GM15510 (cell line): ENCODE results near the gene SYNRG.

Source experiments
- POLR2A ChIP-seq: IDR thresholded peaks from 3 replicates; pipeline ENCODE4 v1.6.1; 2011; ENCODE audit warnings: borderline replicate concordance; ENCODE audit not compliant: insufficient read length; ENCODE audit errors: extremely low read depth

Gene SYNRG, protein sequence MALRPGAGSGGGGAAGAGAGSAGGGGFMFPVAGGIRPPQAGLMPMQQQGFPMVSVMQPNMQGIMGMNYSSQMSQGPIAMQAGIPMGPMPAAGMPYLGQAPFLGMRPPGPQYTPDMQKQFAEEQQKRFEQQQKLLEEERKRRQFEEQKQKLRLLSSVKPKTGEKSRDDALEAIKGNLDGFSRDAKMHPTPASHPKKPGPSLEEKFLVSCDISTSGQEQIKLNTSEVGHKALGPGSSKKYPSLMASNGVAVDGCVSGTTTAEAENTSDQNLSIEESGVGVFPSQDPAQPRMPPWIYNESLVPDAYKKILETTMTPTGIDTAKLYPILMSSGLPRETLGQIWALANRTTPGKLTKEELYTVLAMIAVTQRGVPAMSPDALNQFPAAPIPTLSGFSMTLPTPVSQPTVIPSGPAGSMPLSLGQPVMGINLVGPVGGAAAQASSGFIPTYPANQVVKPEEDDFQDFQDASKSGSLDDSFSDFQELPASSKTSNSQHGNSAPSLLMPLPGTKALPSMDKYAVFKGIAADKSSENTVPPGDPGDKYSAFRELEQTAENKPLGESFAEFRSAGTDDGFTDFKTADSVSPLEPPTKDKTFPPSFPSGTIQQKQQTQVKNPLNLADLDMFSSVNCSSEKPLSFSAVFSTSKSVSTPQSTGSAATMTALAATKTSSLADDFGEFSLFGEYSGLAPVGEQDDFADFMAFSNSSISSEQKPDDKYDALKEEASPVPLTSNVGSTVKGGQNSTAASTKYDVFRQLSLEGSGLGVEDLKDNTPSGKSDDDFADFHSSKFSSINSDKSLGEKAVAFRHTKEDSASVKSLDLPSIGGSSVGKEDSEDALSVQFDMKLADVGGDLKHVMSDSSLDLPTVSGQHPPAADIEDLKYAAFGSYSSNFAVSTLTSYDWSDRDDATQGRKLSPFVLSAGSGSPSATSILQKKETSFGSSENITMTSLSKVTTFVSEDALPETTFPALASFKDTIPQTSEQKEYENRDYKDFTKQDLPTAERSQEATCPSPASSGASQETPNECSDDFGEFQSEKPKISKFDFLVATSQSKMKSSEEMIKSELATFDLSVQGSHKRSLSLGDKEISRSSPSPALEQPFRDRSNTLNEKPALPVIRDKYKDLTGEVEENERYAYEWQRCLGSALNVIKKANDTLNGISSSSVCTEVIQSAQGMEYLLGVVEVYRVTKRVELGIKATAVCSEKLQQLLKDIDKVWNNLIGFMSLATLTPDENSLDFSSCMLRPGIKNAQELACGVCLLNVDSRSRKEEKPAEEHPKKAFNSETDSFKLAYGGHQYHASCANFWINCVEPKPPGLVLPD (N-terminal part only)

DNA sequence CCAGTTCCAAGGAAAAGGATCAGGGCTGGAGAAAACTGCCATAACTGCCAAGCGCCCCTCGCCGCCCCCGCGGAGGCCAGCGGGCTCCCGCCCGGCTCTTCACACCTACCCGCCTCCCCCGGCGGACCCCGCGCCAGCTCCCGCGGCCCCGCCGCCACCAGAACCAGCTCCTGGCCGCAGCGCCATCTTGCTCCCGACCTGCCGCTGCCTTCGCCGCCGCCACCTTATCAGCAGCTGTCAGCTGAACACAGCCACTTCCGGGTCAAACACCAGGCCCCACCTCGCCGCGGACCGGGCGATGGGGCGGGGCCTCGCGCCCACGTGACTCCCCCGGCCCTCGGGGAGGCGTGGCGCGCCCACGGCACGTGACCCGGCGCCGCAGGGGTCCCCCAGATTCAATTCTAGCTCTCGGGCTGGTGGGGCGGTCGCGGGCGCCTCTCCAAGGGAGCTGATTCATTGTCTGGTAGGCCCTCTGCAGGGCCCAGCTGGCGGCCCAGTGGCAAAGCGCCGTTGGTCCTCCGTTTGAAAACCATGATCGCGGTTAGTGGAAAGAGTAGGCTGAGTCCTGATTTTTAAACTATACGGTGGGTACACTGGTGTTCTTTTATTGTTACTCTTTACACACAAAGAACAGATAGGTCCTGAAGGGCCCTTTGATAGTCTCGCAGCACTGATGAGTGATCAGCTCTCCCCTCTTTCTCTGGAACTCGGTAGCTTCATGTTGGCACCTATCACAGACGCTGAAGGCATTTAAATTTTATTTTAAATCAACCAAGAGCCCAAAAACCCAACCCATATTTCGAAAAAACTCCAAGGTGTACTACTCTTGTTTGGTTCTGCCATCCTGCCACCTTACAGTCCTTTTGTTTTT is at the start of gene SYNRG:
Gene SYNRG, minus strand, starts transcription at position 249 of the 871 bp plus-strand sequence. Its CDS starts 63 bp downstream, at position 186.
- peak; percentile 90 for TF ChIP-seq POLR2A

DNA sequence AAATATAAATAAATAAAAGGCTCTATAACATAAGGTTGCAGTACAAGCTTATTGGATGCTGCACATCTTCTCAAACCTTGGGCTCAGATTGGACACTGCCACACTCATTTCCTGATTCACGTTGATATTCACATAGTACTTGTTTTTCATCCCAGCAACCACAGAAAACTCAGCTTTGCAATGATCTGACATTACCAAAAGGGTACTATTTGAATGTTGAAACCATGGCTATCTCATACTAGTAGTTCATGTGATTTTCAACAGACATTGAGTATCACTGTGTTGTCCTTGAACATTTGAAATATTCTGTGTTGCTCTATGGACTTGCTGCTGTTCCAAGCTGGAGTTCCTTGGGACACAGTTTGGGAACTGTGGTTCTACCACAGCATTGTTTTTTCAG is 48.0 kb upstream of the SYNRG start:
- TF ChIP-seq POLR2A, result no peak

- no peak for TF ChIP-seq POLR2A
These were observed 42.6 kb upstream of the SYNRG start for GRCh38 chr17:37651849-37652248.

- no peak for TF ChIP-seq POLR2A
These were observed 41.3 kb upstream of the SYNRG start for GRCh38 chr17:37650419-37651003.

DNA sequence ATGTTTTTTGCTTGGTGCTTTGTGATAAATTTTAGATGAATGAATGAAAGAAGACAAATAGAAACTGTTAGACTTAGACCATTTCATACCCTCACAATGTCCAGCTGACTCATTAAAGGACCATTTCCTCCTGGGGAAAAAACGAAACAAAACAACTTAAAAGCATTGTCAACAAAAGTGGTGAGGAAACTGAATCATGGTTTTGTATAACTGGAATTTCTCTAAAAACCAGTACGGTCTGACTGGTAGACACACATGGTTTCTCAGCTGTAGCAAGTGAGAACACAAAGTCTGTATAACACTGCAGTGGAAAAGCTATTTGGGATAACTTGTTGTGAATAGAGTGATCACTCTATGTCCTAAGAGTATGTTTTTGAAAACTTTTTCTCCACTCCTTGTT is 39.3 kb upstream of the SYNRG start:
- no peak for TF ChIP-seq POLR2A

DNA sequence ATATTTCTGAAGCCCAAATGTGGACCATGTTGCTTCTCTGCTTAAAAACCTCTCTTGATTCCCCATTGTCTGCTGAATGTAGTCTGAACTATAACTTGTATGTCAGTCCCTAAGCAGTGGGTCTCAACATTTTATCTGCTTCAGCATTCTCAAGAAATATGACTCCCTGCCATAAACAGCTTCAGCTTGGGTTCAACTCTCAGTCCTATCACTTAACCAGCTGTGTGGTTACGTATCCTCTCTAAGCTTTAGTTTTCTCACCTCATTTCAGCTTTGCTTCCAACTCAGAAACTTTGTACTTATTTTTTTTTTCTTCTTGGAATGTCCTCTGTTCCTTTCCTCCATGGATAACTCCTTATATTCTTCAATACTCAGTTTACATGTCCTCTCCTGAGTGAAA is 38.6 kb upstream of the SYNRG start:
- no peak for TF ChIP-seq POLR2A

GRCh38 chr17:37643869-37644268 is 34.7 kb upstream of the SYNRG start:
- TF ChIP-seq POLR2A, result no peak

- TF ChIP-seq POLR2A, result peak; percentile 75
These were observed 34.0 kb upstream of the SYNRG start, which contains the start of gene DDX52 for GRCh38 chr17:37643118-37643766. TSS of gene DDX52 (minus strand) at chr17:37643446. CDS start at chr17:37643420, 26 bp downstream.

DNA sequence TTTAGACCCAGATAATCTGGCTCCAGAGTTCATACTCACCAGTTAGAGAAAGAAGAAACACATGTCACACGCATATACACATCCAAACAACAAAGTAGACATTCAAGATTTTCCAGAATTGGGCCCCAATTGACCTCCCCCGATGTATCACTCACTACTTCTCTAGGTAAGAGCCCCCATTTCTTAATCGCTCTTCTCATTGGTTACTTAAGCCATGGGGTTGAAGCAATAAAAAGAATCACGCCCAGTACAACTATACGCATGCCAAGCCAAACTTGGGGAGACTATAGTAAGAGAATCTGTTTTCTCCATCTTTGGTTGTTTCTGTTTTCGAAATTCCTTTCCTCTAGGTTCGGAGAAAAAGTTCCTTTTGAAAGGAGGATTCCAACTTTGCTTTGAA is 33.5 kb upstream of the SYNRG start:
- no peak for TF ChIP-seq POLR2A

GRCh38 chr17:37640015-37640414 is 30.8 kb upstream of the SYNRG start:
- no peak for TF ChIP-seq POLR2A

- no peak for TF ChIP-seq POLR2A
These were observed 28.7 kb upstream of the SYNRG start for GRCh38 chr17:37637956-37638355.

DNA sequence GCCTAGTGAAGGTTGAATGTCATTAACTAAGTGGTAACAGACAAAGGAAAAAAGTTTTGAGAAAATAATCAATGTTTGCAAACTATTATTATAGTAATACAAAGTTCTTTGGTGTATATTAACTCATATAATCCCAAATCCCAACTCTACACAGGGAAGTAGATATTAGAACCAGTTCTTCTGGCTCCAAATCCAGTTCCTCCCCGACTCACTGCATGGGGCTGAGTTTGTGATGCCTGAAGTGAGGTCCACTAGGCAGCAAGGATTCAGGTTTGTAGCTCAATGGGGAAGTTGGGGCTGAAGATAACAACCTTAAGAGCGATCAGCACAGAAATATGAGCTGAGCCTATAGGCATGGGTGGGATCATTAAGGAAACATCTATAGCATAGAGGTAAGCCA is 5.6 kb upstream of the SYNRG start:
- no peak for TF ChIP-seq POLR2A

GRCh38 chr17:37614391-37614790 is 5.2 kb upstream of the SYNRG start:
- TF ChIP-seq POLR2A, result no peak
